ENCODE data around the gene MACROD2. TPM values are rescaled to one million over a fixed set of nuclear protein-coding genes. Genes with fewer than 3 reads are reported as not detected.

The MACROD2 gene
- total and polyA plus RNA-seq, 2 experiments from 2014 or later: 2.8 to 4.3 TPM

DNA sequence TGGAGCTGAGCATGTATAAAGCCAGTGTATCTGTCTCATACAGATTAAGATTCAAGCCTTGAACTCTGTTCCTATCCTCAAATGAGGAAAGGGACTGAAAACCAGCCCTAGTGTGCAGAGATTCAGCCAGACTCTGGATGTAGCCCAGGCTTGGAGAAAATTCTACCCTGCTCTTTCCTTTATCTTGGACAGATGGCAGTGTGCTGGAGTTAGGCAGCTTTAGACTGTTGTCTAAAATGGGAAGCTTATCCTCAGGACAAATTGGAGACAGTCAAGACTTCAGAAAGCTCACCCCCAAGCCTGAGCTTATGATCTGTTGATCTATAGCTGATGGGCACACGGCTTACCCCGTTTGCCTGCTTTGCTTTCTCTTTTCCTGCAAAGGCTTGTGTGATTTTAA is 1520.4 kb downstream of the MACROD2 start:
- H3K4me2 ChIP-seq: no peak overlapping the region
- Mint-ChIP-seq H3K9me3 (no peaks in the 10 kb centered on the region), H3K27me3 (ENCODE audit: insufficient read depth, low read depth, poor library complexity) (peaks cover 1% of the 10 kb centered on the region), H3K4me3 (no peak overlapping the region), H3K4me1 (no peaks in the 10 kb centered on the region), H3K27ac (no peak overlapping the region), H3K36me3 (ENCODE audit: low read depth) (no peaks in the 10 kb centered on the region)
- no peaks in the 10 kb centered on the region for H3K27me3 ChIP-seq (ENCODE audit: insufficient read depth)
- no peak for ATAC-seq
- H3K36me3 ChIP-seq (ENCODE audit: insufficient read depth): no peaks in the 10 kb centered on the region
- H3F3A ChIP-seq (replicated peaks; ENCODE audit: low read depth): no peaks in the 10 kb centered on the region
- no peak overlapping the region for H3K4me3 ChIP-seq
- no peak overlapping the region for H3K27ac ChIP-seq (ENCODE audit: low read depth)
- no peaks in the 10 kb centered on the region for H3K79me2 ChIP-seq (replicated peaks; ENCODE audit: insufficient read depth)
- H3K4me1 ChIP-seq (ENCODE audit: insufficient read depth): no peaks in the 10 kb centered on the region
- TF ChIP-seq, protein P1, sequence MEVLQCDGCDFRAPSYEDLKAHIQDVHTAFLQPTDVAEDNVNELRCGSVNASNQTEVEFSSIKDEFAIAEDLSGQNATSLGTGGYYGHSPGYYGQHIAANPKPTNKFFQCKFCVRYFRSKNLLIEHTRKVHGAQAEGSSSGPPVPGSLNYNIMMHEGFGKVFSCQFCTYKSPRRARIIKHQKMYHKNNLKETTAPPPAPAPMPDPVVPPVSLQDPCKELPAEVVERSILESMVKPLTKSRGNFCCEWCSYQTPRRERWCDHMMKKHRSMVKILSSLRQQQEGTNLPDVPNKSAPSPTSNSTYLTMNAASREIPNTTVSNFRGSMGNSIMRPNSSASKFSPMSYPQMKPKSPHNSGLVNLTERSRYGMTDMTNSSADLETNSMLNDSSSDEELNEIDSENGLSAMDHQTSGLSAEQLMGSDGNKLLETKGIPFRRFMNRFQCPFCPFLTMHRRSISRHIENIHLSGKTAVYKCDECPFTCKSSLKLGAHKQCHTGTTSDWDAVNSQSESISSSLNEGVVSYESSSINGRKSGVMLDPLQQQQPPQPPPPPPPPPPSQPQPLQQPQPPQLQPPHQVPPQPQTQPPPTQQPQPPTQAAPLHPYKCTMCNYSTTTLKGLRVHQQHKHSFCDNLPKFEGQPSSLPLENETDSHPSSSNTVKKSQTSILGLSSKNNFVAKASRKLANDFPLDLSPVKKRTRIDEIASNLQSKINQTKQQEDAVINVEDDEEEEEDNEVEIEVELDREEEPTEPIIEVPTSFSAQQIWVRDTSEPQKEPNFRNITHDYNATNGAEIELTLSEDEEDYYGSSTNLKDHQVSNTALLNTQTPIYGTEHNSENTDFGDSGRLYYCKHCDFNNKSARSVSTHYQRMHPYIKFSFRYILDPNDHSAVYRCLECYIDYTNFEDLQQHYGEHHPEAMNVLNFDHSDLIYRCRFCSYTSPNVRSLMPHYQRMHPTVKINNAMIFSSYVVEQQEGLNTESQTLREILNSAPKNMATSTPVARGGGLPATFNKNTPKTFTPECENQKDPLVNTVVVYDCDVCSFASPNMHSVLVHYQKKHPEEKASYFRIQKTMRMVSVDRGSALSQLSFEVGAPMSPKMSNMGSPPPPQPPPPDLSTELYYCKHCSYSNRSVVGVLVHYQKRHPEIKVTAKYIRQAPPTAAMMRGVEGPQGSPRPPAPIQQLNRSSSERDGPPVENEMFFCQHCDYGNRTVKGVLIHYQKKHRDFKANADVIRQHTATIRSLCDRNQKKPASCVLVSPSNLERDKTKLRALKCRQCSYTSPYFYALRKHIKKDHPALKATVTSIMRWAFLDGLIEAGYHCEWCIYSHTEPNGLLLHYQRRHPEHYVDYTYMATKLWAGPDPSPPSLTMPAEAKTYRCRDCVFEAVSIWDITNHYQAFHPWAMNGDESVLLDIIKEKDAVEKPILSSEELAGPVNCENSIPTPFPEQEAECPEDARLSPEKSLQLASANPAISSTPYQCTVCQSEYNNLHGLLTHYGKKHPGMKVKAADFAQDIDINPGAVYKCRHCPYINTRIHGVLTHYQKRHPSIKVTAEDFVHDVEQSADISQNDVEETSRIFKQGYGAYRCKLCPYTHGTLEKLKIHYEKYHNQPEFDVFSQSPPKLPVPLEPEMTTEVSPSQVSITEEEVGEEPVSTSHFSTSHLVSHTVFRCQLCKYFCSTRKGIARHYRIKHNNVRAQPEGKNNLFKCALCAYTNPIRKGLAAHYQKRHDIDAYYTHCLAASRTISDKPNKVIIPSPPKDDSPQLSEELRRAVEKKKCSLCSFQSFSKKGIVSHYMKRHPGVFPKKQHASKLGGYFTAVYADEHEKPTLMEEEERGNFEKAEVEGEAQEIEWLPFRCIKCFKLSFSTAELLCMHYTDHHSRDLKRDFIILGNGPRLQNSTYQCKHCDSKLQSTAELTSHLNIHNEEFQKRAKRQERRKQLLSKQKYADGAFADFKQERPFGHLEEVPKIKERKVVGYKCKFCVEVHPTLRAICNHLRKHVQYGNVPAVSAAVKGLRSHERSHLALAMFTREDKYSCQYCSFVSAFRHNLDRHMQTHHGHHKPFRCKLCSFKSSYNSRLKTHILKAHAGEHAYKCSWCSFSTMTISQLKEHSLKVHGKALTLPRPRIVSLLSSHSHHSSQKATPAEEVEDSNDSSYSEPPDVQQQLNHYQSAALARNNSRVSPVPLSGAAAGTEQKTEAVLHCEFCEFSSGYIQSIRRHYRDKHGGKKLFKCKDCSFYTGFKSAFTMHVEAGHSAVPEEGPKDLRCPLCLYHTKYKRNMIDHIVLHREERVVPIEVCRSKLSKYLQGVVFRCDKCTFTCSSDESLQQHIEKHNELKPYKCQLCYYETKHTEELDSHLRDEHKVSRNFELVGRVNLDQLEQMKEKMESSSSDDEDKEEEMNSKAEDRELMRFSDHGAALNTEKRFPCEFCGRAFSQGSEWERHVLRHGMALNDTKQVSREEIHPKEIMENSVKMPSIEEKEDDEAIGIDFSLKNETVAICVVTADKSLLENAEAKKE (CRISPR knock-in tag; IDR thresholded peaks at IDR 0.05): no peak
- TF ChIP-seq POLR2AphosphoS5 (IDR thresholded peaks at IDR 0.05; ENCODE audit: low read depth) (no peak), ZNF331 (CRISPR knock-in tag; IDR thresholded peaks at IDR 0.05; ENCODE audit: low read depth) (no peak), CREB1 (CRISPR knock-in tag; IDR thresholded peaks at IDR 0.05; ENCODE audit: low read depth) (no peak), NANOG (IDR thresholded peaks at IDR 0.05; ENCODE audit: borderline replicate concordance) (no peak), STAT1 (IDR thresholded peaks at IDR 0.05; ENCODE audit: unreplicated experiment) (no peak), JUNB (IDR thresholded peaks at IDR 0.05; ENCODE audit: unreplicated experiment) (no peak), EZH2 (IDR thresholded peaks at IDR 0.05; ENCODE audit: low read depth, unreplicated experiment) (no peak), EZH2phosphoT487 (IDR thresholded peaks at IDR 0.05; ENCODE audit: unreplicated experiment) (no peak), ZNF114 (CRISPR knock-in tag; IDR thresholded peaks at IDR 0.05) (no peak)
- TF ChIP-seq, protein P2, sequence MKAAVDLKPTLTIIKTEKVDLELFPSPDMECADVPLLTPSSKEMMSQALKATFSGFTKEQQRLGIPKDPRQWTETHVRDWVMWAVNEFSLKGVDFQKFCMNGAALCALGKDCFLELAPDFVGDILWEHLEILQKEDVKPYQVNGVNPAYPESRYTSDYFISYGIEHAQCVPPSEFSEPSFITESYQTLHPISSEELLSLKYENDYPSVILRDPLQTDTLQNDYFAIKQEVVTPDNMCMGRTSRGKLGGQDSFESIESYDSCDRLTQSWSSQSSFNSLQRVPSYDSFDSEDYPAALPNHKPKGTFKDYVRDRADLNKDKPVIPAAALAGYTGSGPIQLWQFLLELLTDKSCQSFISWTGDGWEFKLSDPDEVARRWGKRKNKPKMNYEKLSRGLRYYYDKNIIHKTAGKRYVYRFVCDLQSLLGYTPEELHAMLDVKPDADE (IDR thresholded peaks at IDR 0.05): no peak
- TF ChIP-seq, protein P3, sequence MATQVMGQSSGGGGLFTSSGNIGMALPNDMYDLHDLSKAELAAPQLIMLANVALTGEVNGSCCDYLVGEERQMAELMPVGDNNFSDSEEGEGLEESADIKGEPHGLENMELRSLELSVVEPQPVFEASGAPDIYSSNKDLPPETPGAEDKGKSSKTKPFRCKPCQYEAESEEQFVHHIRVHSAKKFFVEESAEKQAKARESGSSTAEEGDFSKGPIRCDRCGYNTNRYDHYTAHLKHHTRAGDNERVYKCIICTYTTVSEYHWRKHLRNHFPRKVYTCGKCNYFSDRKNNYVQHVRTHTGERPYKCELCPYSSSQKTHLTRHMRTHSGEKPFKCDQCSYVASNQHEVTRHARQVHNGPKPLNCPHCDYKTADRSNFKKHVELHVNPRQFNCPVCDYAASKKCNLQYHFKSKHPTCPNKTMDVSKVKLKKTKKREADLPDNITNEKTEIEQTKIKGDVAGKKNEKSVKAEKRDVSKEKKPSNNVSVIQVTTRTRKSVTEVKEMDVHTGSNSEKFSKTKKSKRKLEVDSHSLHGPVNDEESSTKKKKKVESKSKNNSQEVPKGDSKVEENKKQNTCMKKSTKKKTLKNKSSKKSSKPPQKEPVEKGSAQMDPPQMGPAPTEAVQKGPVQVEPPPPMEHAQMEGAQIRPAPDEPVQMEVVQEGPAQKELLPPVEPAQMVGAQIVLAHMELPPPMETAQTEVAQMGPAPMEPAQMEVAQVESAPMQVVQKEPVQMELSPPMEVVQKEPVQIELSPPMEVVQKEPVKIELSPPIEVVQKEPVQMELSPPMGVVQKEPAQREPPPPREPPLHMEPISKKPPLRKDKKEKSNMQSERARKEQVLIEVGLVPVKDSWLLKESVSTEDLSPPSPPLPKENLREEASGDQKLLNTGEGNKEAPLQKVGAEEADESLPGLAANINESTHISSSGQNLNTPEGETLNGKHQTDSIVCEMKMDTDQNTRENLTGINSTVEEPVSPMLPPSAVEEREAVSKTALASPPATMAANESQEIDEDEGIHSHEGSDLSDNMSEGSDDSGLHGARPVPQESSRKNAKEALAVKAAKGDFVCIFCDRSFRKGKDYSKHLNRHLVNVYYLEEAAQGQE (IDR thresholded peaks at IDR 0.05; ENCODE audit: unreplicated experiment): no peak
- TF ChIP-seq, protein P4, sequence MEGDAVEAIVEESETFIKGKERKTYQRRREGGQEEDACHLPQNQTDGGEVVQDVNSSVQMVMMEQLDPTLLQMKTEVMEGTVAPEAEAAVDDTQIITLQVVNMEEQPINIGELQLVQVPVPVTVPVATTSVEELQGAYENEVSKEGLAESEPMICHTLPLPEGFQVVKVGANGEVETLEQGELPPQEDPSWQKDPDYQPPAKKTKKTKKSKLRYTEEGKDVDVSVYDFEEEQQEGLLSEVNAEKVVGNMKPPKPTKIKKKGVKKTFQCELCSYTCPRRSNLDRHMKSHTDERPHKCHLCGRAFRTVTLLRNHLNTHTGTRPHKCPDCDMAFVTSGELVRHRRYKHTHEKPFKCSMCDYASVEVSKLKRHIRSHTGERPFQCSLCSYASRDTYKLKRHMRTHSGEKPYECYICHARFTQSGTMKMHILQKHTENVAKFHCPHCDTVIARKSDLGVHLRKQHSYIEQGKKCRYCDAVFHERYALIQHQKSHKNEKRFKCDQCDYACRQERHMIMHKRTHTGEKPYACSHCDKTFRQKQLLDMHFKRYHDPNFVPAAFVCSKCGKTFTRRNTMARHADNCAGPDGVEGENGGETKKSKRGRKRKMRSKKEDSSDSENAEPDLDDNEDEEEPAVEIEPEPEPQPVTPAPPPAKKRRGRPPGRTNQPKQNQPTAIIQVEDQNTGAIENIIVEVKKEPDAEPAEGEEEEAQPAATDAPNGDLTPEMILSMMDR (conservative IDR thresholded peaks at IDR 0.05; ENCODE audit: low read depth in 2 of 2): no peak
- H4K20me1 ChIP-seq (replicated peaks; ENCODE audit: insufficient read depth): no peaks in the 10 kb centered on the region
- peak overlapping the region; percentile 74; the same call in 1 of the 2 replicates for H2AFZ ChIP-seq
- no peak for DNase-seq (ENCODE audit: low spot score)
- H3K9me2 ChIP-seq (ENCODE audit: insufficient read depth): no peaks in the 10 kb centered on the region

Measured in GM23338 (cell line).